GM21737 (cell line): ENCODE data around the gene BPIFB6.

ENCODE experiments used
- ATAC-seq: cut with Tn5 transposase; IDR thresholded peaks from one replicate; pipeline ENCODE4 v1.9.1; 2021; ENCODE audit warnings: mild to moderate bottlenecking, moderate library complexity; ENCODE audit not compliant: unreplicated experiment

The BPIFB6 gene

GRCh38 chr20:33000802-33001466 is 30.5 kb upstream of the BPIFB6 start:
- no peak for ATAC-seq

DNA sequence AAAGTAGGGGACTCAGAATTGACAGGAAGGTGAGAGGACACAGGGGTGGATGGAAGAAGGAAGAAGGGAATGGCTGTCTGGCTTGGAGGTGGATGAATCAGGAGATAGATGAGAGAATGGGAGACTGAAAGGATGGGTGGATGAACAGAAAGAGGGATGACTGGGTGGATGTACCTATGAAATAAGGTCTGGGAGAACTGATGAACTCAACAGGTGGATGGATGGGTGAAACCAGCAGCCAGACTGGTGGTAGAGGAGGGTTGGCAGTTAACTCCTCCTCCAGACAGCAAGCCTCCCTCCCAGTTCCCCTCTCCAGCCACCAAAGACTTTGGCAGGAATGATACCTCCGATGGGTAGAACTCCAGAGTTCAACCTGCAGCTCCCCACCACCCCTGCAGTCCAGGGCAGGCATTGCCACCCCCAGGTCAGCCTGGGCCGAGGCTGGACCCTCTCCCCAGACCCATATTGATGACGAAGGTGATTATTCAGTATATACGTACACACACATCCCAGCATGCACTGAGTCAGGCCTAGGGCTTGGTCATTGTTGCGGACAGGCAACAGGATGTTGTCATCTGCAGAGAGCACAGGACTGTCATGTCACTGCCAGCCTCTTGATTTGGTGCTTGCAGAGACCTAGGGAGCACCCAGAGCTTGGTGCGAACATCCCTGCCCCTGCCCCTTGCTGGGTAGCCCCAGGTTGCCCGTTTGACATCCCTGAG is 29.2 kb upstream of the BPIFB6 start:
- ATAC-seq, result no peak

DNA sequence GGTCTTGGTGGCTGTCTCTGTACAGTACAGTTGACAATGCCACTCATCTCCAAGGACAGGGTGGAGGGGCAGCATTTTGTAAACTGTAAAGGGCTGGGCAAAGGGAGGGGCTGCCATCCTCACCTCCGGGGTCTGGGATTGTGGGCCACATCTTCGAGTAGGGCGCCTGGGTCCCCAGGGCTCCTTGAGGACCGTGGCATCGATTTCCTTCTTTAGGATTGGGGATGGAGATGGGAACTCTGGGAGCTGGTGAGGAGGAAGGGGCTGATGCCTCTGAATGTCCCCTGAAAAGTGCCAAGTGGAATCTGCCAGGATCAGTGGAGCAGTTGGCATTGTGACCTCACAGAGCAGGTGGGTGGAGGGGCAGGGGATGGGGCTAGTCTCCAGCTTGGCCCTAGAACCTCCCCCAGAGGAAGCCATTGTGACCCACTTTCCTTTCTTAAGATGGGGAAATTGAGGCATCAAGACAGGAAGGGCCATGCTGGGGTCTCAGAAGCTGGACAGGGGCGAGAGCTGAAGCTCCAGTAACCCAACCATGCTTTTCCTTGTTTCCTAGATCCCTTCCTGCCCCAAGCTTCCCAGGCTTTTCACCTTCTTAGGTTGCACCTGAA is 27.2 kb upstream of the BPIFB6 start, which contains the start of gene SUN5:
SUN5 (minus strand) TSS at position 293 of the 611 bp plus-strand sequence; CDS start at position 200, 93 bp downstream.
- no peak for ATAC-seq

DNA sequence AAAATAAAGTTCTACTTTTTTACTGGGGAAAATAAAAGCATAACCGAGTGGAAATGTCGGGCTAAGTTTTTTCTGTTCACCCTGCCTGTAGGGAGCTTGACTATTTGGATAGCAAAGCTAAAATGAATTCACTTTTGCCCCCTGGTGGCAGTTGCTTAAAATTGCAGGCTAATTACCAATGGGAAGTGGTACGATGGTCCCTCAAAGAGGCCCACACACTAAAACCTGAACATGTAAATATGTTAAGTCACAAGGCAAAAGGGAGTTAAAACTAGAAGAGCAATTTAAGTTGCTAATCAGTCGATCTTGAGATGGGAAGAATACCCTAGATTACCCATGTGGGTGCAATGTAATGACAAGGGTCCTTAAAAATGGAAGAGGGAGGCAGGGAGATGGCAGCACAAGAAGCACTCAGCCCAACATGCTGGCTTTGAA is 26.3 kb upstream of the BPIFB6 start:
- no peak for ATAC-seq

DNA sequence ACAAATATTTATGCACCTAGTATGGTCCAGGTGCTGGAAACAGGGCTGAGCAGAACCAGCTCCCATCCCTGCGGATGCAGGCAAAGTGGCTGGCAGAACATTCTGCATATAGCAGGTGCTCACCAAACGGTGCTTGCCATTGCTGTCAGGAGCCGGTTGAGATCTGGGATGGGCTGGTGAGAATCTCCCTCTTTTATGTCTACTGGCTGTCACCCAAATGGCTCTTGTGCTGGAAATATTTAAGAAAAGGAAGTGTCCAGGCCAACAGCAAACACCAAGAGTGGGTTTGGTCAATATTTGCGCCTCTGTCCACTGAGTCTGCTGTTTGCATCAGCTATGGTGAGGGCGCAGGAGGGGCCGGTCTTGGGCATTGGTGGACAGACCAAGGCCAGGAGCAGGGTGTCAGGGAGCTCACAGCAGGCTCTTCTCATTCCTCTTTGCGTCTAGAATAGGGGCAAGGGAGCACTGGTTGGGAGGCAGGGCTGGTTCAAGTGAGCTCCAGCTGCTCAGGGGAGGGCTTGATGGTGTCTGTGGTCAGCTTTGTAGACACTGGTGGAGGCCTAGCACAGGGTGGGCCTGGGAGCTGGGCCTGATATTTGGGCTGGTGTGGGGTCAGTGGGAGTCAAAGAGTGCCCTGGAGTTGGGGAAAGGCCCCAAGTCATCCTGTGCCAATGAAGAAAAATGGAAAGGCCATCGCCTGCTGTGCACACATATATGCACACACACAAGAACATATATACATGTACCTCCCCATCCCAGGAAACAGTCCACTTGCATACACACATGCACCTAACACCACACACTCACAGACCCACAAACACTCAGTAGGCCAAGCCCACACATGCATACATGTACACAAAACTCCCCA is 25.3 kb upstream of the BPIFB6 start:
- ATAC-seq, result no peak

DNA sequence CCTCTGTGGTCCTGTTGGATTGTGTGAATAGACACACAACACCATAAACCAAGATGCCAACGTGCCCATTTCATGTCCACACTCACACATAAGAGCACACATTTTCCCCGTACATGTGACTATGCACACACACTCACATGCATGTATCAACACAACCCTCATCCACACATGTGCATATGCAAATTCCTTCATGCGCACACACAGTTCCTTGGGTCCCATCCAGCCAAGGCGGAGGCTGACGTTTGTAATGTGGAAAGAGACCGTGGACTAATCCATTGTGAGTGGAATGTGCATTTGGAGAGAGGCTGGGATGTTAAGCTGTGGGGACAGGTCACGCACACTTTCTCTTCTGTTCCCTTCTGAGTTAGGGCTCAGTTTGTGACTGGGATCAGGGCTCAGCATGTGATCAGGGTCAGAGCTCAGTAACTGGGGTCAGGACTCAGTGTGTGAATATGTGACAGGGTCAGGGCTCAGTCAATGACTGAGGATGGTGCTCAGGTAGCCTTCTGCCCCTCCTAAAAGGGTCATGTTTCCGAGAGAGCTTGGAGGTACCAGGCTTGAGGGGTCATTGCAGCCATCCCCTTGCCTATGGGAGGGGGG is 24.6 kb upstream of the BPIFB6 start:
- ATAC-seq, result no peak

DNA sequence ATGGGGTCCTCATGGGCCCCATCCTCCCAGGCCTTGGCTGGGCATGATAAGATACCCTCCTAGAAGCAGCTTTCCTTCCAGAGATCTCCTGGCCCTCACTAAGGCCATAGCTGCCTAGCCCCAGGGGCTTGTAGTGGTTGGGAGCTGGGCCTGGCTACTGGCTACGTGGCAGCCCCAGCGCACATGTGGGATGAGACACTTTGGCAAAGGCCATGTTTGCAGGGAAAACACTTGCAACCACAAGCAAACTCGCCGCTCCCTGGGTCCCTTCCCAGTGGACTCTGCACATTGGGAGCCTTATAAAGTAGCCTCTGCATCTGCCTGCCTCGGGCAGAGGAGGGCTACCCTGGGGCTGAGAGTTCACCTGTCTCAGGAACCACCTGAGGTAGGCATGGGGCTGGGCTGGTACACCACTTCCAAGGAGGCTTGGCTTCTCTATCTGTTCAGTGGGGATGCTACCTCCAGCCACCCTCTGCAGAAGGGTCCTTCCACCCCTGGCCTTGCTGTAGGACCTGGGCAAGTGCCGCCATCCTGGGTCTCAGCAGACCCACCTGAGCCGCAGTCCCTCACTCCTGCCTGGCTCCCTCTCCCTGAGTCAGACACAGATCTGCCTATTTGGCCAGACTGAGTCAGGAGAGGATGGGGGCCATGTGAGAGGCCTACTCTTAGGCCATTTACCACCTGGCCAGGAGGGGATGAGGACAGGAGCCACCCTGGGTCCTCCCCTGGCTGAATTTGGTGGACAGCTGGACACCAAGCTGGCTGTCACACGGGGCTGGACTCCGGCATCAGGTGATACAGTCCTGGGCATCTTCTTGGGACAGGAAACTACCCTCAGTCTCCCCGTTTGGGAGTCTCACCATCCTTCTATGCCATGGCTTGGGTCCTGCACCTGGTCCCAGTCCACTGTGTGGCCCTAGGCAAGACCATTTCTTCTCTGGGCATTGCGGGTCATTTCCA is 23.8 kb upstream of the BPIFB6 start, which contains the start of gene BPIFB2:
BPIFB2 (plus strand) TSS at position 329 of the 960 bp plus-strand sequence. CDS start 871 bp downstream, outside the sequence.
- ATAC-seq, result no peak

- ATAC-seq, result no peak
These were observed 22.9 kb upstream of the BPIFB6 start for GRCh38 chr20:33008336-33009213.

- ATAC-seq, result no peak
These were observed 22.0 kb upstream of the BPIFB6 start for GRCh38 chr20:33009214-33010132.

- ATAC-seq, result no peak
These were observed 21.3 kb upstream of the BPIFB6 start for GRCh38 chr20:33010133-33010504.

GRCh38 chr20:33010674-33011449 is 20.6 kb upstream of the BPIFB6 start:
- ATAC-seq, result no peak

GRCh38 chr20:33012327-33013189 is 18.9 kb upstream of the BPIFB6 start:
- ATAC-seq, result no peak

DNA sequence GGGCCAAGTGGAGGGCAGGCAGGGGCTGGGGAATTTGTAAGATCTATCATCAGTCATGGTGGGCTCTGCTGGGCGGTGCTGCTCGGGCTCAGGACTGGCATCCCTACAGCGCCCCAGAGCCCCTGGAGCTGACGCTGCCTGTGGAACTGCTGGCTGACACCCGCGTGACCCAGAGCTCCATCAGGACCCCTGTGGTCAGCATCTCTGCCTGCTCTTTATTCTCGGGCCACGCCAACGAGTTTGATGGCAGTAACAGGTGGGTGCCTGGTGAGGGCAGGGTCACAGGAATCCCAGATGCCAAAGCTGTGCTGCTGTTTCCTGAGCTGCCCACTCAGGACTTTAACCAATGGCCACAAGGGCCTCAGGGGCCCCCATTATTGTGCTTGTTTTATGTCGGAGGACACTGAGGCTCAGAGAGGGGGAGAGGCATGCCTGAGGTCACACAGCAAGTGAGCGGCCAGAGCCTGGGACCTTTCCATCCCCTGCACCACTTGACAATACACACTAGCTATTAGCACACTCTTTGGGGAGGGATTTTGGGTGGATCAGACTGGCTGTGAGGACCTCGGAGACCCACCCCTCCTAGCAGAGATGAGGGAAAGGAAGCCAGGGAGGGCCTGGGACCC is 17.6 kb upstream of the BPIFB6 start:
- no peak for ATAC-seq

DNA sequence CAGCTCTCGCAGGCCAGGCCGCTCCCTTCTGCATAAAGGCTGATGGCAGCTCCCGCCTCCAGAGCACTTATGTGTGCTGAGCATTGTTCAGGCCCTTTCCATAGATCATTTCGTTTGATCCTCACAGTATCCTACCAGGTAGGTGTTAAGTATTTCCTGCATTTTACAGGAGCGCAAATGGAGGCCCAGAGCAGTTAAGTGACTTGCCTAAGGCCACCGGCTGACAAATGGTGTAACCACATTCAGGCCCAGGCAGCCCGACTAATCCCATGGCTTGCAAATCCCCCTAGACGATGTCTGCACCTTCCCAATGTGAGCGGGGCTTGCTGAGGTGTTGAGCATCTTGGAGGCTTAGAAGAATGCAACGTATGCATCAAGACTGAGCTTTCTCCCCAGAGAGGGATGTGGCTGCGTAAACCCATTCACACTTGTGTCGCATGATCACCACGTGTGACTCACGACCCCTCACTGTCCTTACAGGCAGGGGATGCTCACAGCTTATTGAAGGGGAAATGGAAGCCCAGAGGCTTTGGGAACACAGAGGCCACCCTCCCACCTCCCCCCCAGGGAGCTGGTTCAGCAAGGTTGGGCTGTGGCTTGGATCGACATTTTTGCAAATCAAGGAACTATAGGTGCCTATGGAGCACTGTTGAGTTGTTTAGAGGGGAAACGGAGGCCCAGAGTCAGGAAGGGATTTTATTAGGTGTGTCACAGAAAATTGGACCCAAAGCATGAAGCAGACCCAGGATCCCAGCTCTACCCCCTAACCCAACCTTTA is 16.9 kb upstream of the BPIFB6 start:
- ATAC-seq, result no peak

DNA sequence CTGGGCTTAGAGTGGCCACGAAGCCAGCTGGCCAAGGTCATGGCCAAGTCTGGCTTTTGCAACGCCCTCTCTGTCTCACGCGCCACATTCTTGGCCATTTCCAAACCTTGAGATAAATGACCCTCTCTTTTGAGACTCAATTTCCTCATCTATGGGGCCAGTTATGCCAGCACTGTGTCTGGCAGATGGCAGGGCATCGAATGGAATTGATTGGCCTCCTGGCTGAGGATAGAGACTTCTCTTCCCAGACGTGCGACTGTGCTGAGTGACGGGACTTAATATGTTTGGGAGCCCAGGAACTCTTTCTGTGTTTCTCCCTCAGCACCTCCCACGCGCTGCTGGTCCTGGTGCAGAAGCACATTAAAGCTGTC is 16.3 kb upstream of the BPIFB6 start:
- no peak for ATAC-seq
